HG03060 (cell line): ENCODE measurements around the gene FOXD4L3.
"Not testable (repeated sequence)": the region's sequence is repeated elsewhere in the genome, so short reads cannot be mapped to it uniquely, and the experiment has no call there.

Experiments
- ATAC-seq: cut with Tn5 transposase; IDR thresholded peaks from one replicate; pipeline ENCODE4 v1.9.1; 2021; ENCODE audit warnings: low read depth, moderate number of reproducible peaks; ENCODE audit not compliant: unreplicated experiment

FOXD4L3 gene

DNA sequence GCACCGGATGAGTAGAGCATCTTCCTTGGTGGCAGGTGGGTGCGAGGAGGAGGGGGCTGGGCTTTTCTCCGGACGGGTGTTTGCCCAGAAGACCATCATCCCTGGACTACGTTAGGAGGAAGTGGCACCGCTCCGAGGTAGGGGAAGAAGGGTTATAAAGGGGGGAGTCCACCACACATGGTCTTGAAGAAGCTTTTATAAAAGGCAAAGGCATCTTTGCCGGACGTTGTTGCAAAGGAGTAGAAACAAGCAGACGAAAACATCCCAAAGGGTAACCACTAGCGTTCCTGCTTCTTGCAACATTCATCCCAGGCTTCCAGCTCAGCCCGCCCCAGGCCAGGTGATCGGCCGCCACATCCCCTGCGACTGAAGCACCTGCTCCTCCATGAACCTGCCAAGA, at the start of gene FOXD4L3:
FOXD4L3 (plus strand) TSS at position 301 of the 400 bp plus-strand sequence; CDS start at position 386, 85 bp downstream.
- not testable (repeated sequence) for ATAC-seq

DNA sequence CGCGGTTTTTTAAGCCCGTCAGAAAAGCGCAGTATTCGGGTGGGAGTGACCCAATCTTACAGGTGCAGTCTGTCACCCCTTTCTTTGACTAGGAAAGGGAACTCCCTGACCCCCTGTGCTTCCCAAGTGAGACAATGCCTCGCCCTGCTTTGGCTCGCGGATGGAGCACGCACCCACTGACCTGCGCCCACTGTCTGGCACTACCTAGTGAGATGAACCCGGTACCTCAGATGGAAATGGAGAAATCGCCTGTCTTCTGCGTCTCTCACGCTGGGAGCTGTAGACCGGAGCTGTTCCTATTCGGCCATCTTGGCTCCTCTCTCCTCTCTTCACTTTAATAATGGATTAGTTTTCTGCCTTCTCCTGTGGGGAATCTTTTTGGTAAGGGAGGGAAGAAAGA, 21.6 kb upstream of the FOXD4L3 start:
- not testable (repeated sequence) for ATAC-seq

DNA sequence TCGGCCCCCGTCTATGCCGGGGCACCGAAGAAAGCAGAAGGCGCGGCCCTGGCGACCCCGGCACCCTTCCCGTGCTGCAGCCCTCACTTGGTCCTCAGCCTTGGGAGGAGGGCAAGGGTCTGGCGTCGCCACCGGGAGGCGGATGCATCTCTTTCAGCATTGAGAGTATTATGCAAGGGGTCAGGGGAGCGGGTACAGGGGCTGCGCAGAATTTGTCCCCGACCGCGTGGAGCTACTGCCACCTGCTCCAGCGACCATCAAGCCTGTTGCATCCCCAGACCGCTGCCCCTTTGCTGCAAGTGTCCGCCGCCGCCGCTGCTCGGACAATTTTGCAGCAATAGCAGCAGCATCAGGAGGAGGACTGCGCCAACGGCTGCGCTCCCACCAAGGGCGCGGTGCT, 1.1 kb downstream of the FOXD4L3 start:
- not testable (repeated sequence) for ATAC-seq

DNA sequence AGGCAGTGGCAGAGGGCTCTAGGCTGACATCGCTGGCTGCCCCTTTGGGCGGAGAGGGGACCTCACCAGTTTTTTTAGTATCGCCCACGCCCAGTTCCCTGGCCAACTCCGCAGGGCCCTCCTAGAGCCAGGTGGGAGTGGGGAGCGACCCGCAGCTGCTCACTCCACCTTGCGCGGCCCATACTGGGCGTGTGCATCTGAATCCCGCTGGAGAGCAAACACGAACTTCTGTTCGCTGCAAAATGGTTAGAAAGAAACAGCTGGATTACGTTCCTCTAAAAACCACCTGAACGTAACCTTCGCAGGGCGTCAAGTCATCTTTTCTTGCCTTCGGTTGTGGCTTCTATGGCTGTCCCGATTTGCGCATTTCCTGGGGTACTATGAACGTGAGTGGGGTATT, 1.5 kb downstream of the FOXD4L3 start:
- ATAC-seq = not testable (repeated sequence)

DNA sequence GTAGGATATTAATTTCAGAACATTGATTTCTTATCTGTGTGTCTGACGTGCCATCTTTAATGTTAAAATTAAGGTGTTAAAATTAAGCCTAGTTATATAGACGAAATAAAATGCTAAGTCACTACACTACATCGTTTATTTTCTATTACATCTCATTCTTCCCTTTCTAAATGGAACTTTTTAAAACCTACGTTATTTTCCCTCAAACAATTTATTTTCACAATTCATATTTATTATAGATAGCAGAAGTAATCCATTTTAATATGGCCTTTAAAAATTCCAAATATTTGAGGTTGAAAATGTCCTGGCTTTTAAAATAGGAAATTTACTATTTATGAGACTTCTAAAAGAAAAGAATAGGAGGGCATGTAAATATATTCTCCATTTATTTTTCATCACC, 2.1 kb downstream of the FOXD4L3 start:
- not testable (repeated sequence) for ATAC-seq

DNA sequence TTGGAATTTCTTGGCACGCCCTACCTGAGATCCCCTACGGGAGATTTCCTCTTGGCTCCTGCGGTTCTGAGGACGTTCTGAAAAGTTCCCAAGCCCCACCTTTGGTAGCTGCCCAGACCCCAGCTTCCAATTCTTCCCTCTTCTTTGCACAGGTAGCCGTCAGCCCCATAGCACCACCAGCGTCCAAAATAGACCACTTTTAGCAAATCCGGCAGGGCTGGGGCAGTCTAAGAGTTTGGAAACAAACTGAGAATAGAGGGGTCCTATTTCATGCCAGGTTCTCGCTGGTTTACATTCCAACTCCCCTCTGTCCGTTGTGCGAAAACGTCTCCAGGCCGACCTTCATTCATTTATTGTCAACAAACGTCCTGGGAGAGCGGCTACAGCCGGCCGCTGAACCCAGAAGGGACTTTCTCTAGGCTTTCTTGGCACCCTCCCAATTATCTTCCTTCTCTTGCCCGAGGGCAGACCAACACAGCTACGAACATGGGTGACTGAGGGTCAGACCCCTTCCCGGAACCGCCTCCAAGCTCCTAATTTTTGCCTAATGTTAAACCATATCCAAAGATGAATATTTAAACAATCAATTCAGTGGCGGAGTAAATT, 3.1 kb downstream of the FOXD4L3 start:
- ATAC-seq = not testable (repeated sequence)

DNA sequence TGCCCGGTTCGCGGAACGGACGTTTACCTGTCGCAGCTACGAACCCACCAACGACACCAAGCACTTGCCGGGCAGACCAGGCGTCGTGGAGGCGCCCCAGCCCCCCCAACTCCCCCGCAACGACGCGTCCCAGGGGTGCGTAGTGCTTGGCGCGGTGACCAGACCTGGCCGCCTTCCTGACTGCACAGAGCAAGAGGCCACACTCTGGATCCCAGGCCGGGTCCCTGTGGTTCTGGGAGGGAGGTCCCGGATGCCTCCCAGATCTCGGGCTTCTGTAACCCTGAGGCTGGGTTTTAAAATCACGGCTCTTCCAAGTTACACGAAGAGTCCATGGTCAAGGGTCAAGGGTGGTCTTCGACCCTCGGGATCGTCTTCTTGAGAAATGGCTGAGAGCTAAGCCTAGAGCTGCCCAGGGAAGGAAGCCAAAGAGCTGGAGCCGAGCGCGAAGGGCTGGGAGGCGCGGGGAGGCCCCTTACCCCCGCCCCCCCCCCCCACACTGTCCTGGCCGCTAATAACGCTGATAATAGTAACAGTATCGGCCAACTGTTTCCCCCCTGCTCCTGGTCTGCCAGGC, 3.8 kb downstream of the FOXD4L3 start:
- ATAC-seq = not testable (repeated sequence)

DNA sequence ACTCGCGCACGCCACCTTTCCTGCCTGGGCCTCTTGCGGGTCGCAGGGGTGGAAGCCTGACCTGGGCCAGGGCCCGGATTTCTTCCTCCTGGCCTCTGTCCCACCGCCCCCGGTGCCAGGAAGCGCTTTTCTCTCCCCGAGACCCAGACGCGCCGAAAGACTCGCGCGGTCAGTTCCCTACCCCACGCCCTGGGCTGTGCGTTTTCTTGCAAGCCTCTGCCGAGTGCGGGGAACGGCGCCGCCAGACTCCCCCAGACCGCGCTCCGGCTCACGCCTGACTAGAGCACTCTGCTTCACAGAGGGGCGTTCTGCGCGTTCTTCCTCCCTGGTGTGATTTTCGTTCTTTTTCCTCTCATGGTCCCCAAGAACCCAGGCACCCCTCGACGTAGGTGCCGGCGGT, 4.5 kb downstream of the FOXD4L3 start:
- not testable (repeated sequence) for ATAC-seq

DNA sequence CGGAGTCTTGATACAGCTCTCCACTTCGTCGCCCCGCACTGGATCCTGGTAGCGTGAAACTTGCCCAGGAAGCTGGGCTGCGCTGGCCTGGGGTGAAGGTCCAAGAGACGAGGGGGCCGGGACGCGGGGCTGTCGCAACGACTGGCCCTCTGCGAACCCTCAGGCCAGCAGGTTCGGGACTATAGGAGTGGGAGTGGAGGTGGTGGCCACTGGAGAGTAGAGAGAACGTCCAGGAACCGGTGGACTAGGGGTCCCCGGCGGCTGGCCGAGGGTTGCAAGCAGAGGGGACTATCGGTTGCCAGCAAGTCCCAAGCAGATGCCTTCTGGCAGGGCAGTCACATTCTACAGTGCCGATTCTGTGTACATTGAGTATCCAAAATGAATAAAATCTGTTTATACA, 5.0 kb downstream of the FOXD4L3 start:
- ATAC-seq = not testable (repeated sequence)

DNA sequence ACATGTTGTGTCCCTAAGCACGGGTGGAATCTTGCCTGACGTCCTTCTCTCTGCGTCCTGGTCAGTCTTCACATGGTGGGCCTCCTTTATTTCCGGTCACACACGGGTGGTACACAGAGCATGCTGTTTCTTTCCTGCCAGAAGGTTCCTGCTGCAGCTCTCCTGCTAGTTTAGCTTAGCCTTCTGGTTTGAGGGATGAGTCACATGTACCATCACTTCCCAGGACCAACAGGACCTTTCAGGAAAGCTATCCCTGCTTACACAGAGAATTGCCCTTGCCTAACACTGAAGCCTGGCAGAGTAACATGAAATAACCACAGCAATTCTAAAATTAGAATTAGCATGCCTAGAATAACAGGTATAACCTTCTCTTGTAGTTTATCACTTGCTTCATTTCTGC, 8.5 kb downstream of the FOXD4L3 start:
- ATAC-seq = not testable (repeated sequence)

DNA sequence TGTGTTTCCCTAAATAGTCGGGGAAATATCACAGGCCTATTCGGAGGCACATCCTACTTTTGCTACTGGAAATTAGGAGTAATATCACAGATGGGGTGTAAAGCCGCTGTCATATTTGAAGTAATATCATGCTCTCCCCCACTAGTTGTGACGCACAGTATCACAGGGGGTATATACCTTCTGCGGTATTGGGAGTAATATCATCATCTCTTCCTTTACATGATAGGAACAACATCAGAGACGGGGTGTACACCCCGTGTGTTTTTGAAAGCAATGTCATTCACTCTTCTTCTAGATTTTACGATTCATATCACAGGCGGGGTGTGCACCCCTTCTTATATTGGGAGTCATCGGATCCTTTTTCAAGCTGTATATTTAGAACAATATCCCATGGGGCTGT, 15.5 kb downstream of the FOXD4L3 start:
- not testable (repeated sequence) for ATAC-seq

DNA sequence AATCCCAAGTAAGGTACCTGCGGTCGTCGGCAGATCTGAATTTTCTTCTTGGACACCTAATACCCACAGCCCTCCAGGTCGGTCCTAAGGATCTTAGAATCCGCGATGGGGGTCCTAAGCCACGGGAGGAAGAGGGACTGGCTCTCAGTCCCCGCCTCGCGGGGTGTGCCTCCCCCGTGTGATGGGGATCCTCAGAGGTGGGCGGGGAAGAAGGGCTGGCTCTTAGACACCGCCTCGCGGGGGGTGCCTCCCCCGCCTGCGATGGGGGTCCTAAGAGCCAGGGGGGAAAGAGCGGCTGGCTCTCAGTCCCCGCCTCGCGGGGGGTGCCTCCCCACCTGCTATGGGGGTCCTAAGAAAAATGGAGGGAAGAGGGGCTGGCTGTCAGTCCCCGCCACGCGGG, 21.1 kb downstream of the FOXD4L3 start:
- not testable (repeated sequence) for ATAC-seq

DNA sequence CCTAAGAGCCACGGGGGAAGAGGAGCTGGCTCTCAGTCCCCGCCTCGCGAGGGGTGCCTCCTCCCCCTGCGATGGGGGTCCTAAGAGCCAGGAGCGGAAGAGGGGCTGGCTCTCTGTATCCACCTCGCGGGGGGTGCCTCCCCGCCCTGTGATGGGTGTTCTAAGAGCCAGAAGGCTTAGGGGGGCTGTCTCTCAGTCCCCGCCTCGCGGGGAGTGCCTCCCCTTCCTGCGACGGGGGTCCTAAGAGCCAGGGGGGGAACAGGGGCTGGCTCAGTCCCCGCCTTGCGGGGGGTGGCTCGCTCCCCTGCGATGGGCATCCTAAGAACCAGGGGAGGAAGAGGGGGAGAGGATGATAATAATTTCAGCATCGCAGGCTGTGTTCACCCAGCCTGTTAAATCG, 21.9 kb downstream of the FOXD4L3 start:
- not testable (repeated sequence) for ATAC-seq

DNA sequence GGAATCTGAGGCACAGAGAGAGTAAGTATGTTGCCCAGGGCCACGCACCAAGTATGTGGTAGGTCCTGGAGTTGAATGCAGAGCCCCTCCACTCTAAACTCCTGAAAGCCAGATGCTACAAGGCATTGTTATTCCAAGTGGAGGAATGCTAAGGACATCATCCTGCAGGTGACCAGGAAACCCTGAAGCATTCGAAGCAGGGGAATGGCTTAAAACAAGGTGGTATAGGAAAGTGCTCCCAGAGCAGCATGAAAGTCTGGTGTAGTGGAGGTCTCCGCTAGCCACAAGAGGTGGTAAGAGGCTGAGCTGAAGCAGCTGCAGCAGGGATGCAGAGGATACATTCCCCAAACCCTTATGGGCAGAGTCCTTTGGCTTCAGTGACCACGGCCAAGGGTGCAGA, 26.4 kb downstream of the FOXD4L3 start:
- not testable (repeated sequence) for ATAC-seq

DNA sequence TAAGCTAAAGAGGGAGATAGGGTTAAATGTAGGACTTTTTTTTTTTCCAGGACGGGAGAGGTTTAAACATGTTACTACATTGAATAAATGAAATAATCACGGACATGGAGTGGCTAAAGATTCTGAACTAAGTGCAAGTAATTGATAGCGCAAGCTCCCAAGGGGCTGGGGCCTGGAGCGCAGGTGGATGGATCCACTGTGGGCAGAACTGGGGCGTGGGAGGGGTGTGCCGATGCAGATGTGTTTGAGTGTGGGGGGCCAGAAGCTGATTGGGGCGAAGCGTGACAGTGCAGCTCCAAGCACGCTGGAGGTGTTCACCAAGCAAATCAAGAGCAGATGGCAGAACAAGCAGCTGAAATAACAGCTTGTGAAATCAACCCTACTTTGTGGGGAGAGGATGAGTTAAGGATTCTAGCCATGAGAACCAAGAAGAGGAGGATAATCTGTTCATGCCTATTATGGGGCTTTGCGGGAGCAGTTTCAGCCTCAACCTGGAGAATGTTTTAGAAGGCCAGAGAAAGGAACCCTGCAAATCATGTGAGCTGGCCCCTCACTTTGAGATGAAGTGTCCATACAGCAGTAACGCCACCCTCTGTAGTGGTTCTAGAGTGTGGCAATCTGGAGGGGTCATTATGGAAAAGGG, 28.0 kb downstream of the FOXD4L3 start:
- not testable (repeated sequence) for ATAC-seq

DNA sequence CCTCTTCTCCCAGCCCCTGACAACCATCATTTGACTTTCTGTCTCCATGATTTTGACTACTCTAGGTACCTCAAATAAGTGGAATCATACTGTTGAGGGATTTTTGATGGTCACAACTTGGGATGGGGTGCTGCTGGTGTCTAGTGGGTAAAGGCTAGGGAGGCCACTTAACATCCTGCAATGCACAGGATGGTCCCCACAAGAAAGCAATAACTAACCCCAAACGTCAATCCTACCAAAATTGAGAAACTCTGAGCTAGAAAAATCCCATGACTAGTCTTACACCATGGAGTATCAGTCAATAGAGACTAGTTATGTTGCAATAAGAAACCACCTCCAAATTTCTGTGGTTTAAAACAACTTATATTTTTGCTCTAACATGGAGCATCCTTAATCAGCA, 29.5 kb downstream of the FOXD4L3 start:
- ATAC-seq = not testable (repeated sequence)

DNA sequence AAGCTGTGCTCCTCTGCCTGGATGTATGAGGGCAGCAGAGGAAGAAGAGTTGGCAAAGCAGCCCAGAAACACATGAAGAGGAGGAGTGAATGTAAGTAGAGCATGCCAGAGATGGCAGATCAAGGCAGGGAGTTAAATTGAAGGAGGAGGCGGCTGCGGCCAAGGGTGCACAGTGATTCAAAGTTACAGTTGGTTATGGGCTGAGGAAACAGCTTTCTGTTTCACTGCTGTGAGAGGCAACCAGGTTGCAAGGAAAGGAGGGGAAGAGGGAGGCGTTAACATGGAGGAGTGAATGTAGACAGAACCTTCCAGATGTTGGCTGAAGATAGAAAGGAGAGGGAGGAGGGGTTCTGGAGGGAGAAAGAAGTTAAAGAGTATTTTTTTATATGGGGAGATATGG, 33.3 kb downstream of the FOXD4L3 start:
- not testable (repeated sequence) for ATAC-seq

DNA sequence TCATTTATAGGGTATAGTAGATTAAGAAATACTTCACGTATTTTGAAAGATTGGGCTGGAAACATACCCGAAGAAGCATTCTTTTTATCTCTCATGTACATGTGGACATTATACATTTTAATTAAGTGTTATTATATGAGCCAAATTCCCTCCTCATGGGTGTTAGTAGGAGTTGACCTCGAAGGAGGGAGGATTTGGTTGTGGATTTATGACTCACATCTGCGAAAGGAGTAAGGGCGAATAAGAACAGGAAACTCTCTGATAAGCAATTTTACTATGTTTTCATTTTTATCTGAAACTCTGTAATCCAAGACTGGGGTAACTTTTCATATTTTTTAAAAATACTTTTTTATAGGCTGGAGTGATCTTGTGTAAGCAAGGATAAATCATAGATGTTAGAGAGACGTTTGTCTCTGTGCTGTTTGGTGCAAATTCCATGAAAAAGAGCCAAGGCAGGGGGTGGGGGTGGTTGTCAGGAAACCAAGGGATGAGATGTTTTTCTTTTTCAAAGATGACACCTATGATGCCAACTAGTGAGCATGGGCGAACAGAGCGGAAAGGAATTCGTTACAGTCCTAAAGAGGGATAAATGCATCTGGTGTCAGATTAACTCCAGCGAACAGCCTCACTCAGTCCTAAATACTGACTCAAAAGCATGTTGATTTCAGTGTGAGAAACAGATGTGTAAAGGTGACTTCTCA, 34.1 kb downstream of the FOXD4L3 start:
- not testable (repeated sequence) for ATAC-seq

DNA sequence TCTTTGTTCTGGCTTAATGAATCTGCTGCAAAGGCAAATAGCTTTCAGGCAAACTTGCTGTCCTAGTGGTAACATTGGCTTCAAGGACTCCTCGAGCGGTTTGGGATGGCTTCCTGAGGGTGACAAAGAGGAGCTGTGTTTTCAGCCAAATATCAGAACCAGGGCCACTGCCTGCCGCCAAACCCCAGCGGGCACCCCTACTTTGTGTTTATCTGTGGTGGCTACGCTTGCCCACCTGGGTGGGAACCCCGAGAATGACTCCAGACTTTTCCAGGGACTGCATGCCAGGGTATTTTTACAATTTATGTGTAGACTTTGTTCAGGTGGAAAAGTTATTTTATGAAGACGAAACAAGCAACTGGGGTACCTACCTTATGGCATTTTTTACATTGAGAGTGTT, 35.3 kb downstream of the FOXD4L3 start:
- not testable (repeated sequence) for ATAC-seq

DNA sequence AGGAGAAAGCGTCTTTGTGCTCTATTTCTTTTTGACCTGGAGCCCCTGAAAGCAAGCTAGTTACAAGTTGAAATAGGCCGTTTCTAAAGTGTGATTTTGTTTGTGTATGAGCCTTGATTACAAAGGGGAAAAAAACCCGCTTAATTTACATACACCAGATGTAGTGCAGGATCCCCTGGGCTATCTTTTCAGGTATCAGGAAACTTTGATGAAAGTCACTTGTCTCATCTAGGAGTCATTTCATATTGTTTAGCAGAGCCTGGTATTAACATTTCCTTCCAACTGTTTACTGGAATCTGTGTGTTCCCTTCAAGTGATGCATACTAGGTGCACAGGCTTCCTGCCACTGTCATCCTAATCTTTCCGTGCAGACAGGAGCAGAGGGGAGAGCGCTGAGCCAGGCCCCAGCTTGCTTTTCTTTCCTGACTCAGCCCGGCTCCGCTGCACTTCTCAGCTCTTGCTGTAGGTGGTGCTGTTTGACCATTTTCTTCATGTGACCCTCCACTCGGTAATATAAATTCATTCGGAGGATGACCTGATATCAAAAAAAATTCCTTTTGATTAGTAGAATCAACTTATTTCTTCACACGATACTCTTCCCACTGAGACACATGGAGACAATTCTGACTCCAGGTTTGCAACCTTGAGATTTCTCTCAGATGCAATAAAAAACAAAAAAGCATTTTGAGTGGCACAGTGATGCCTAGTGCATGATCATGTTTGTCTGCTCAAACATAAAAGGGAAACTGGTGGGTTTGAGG, 39.8 kb downstream of the FOXD4L3 start:
- ATAC-seq = not testable (repeated sequence)
